GOT3 (cell line): ENCODE results near the gene SLC51B.
A peak's percentile ranks its signal among the peaks of the same experiment; 100 is the strongest.
"Not testable (repeated sequence)": the region's sequence is repeated elsewhere in the genome, so short reads cannot be mapped to it uniquely, and the experiment has no call there.

ENCODE experiments used
- DNase-seq: peaks from one replicate; lab custom pipeline; 2025; ENCODE audit warnings: mixed read lengths; lab: John Stamatoyannopoulos, UW

Gene SLC51B

GRCh38 chr15:65041787-65042186 is 3.4 kb upstream of the SLC51B start:
- no peak for DNase-seq

- no peak for DNase-seq
These were observed 2.3 kb upstream of the SLC51B start for GRCh38 chr15:65042776-65043327.

GRCh38 chr15:65044218-65044617 is 969 bp upstream of the SLC51B start:
- not testable (repeated sequence) for DNase-seq

- DNase-seq = no peak
These were observed 3.1 kb downstream of the SLC51B start for GRCh38 chr15:65048241-65048640.

- DNase-seq = peak; percentile 50
These were observed 4.2 kb downstream of the SLC51B start for GRCh38 chr15:65049418-65049840.

- DNase-seq = no peak
These were observed 5.1 kb downstream of the SLC51B start for GRCh38 chr15:65050270-65050669.

- DNase-seq = no peak
These were observed 6.1 kb downstream of the SLC51B start for GRCh38 chr15:65051266-65051665.

- DNase-seq = no peak
These were observed 7.8 kb downstream of the SLC51B start for GRCh38 chr15:65052956-65053355.

- peak; percentile 23 for DNase-seq
These were observed 9.4 kb downstream of the SLC51B start for GRCh38 chr15:65054333-65055200.

GRCh38 chr15:65055201-65055870 is 10.1 kb downstream of the SLC51B start:
- no peak for DNase-seq

- no peak for DNase-seq
These were observed 10.9 kb downstream of the SLC51B start for GRCh38 chr15:65056106-65056505.

GRCh38 chr15:65056868-65057548 is 11.8 kb downstream of the SLC51B start:
- no peak for DNase-seq

GRCh38 chr15:65057549-65057940 is 12.4 kb downstream of the SLC51B start:
- no peak for DNase-seq

GRCh38 chr15:65058394-65059368 is 13.5 kb downstream of the SLC51B start:
- DNase-seq = no peak

- no peak for DNase-seq
These were observed 14.2 kb downstream of the SLC51B start for GRCh38 chr15:65059369-65059750.

- DNase-seq = no peak
These were observed 14.9 kb downstream of the SLC51B start for GRCh38 chr15:65059931-65060596.

GRCh38 chr15:65060641-65061397 is 15.6 kb downstream of the SLC51B start:
- DNase-seq = no peak

- no peak for DNase-seq
These were observed 16.9 kb downstream of the SLC51B start for GRCh38 chr15:65062061-65062460.

- no peak for DNase-seq
These were observed 17.5 kb downstream of the SLC51B start for GRCh38 chr15:65062726-65063125.
